NT2/D1 (cell line): ENCODE results near the gene ELMO1.

Source experiments
- DNase-seq: peaks from one replicate; pipeline ENCODE4 v3.0.0-alpha.2; 2011; ENCODE audit warnings: low read depth, low spot score
- H3K27me3 ChIP-seq: 2 replicates; pipeline ENCODE4 v1.6.0; 2011; ENCODE audit warnings: mild to moderate bottlenecking; ENCODE audit not compliant: insufficient read length, insufficient read depth
- H3K36me3 ChIP-seq: 2 replicates; pipeline ENCODE4 v1.6.1; 2011; ENCODE audit warnings: mild to moderate bottlenecking, low read length, mixed read lengths; ENCODE audit not compliant: insufficient read depth, insufficient read length
- H3K4me1 ChIP-seq: 2 replicates; pipeline ENCODE4 v1.5.1; 2011; ENCODE audit not compliant: insufficient read depth, insufficient read length
- H3K4me3 ChIP-seq: 2 replicates; pipeline ENCODE4 v1.5.1; 2011; ENCODE audit warnings: low read depth; ENCODE audit not compliant: insufficient read length
- H3K9ac ChIP-seq: 2 replicates; pipeline ENCODE4 v1.6.0; 2011; ENCODE audit warnings: low read depth; ENCODE audit not compliant: insufficient read length
- H3K9me3 ChIP-seq: 2 replicates; pipeline ENCODE4 v1.5.1; 2011; ENCODE audit warnings: mild to moderate bottlenecking, low read length; ENCODE audit not compliant: insufficient read depth
- SUZ12 ChIP-seq: IDR thresholded peaks from 2 replicates; pipeline ENCODE4 v1.6.1; 2011; ENCODE audit not compliant: insufficient read length, insufficient read depth; ENCODE audit errors: extremely low read depth
- YY1 ChIP-seq: IDR thresholded peaks from 2 replicates; pipeline ENCODE4 v1.6.1; 2011; ENCODE audit not compliant: insufficient read length, insufficient read depth
- ZNF274 ChIP-seq: IDR thresholded peaks from 2 replicates; pipeline ENCODE4 v1.6.1; 2011; ENCODE audit warnings: mild to moderate bottlenecking, low read depth, low read length

The ELMO1 gene

GRCh38 chr7:37028909-37029440 is 419.7 kb downstream of the ELMO1 start:
- Histone ChIP-seq H3K36me3 (no peaks in the 10 kb centered on the region), H3K9me3 (0 out of 2 replicates have a peak, but pooled peaks cover 13% of the 10 kb centered on the region), H3K4me3 (no peak overlapping the region), H3K4me1 (peaks cover 4% of the 10 kb centered on the region), H3K27me3 (no peaks in the 10 kb centered on the region), H3K9ac (no peak overlapping the region)
- no peak for DNase-seq
- TF ChIP-seq ZNF274 (no peak), YY1 (no peak), SUZ12 (no peak)

DNA sequence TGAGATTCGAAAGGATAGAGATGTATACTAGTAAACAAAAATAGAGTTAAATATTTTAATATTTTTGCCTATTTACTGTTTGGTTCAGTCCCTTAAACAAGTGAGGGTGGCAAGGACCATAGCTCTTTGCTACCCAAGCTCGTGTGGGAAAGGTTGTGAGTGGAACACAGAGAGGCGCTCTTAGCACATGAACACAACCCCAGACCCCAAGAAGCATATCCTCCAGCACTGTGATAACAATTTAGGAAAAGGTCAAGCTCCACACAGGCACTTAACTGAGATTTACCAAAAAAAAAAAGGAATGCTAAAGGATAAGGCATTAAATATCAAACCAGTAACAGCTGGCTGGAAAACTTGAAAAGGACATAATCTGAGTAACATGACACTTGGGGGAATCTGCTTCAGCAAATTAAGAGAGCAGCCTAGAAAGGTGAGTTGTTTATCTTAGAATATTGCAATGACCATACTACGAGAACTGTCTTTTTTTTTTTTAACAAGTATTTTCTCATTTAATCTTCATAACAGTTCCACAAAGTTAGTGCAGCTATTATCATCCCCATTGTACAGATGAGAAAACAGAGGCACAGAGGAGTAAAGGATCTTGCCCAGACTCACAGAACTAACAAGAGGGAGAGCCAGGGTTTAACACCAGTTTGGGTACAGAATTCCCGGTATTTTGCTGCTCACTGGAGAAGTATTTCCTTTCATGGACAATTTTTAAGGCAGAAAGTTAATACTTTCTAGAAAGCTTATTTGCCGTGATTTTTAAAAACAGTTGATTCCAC is 420.9 kb downstream of the ELMO1 start:
- Histone ChIP-seq H3K4me1 (no peaks in the 10 kb centered on the region), H3K36me3 (no peaks in the 10 kb centered on the region), H3K27me3 (no peaks in the 10 kb centered on the region), H3K4me3 (no peak overlapping the region), H3K9ac (no peak overlapping the region), H3K9me3 (0 out of 2 replicates have a peak, but pooled peaks cover 8% of the 10 kb centered on the region)
- TF ChIP-seq ZNF274: no peak
- no peak for TF ChIP-seq SUZ12
- no peak for TF ChIP-seq YY1
- no peak for DNase-seq

DNA sequence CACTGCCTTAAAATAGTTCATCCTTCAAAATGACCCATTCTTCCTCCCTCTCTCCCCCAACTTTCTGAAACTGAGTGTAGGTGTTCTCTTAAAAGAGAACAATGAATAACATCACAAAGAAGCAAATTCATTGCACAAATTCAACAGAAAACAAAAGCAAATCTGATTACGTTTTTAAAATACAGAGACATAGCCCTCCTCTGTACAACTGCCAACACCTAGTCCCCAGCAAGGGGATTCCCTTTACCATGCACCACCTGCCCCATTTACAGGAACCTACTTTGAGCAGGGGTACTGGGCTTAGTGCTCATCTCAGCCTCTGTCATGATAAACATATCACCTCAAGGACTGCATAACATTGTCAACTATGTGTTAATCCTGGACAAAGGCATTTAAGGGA is 421.6 kb downstream of the ELMO1 start:
- Histone ChIP-seq H3K9me3 (0 out of 2 replicates have a peak, but pooled peaks cover 8% of the 10 kb centered on the region), H3K36me3 (no peaks in the 10 kb centered on the region), H3K4me3 (no peak overlapping the region), H3K4me1 (no peaks in the 10 kb centered on the region), H3K27me3 (no peaks in the 10 kb centered on the region), H3K9ac (no peak overlapping the region)
- no peak for DNase-seq
- TF ChIP-seq YY1: no peak
- TF ChIP-seq ZNF274: no peak
- TF ChIP-seq SUZ12: no peak

- no peak for DNase-seq
These were observed 429.7 kb downstream of the ELMO1 start for GRCh38 chr7:37018954-37019353.

DNA sequence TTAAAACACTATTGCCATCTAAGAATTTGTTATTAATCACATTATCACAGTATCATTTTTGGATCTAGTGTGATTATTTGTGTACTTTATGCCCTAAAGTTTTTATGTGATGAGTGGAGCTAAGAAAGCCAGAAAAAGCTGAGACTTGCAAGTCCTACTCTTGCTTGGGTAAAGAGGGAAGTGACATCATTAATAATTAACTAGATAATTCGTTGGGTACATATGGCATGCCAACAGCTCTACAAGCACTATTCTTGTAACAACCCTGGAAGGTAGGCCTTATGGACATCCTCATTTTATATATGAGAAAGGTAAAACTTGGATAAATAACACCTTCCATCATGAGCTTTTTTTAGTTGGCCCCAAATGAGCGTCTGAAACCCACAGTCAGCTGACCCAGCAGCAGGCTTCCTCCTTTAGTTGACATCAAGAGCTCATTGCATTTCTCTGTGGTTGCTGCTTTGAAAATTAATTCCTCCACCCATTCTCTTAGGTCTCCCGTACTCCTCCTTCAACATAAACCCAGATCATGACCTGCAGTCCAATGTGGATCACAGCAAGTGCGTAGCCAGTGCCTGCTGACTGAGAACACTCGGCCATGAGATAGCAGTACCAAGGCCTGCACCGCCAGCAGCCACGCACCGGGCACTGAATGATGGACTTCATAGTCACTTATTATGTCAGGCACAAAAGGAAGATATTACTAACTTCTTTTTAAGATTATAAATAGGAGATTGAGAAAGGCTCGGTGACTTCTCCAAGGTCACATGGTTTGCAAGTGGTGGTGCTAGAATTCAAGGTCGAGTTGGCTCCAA is 432.4 kb downstream of the ELMO1 start:
- Histone ChIP-seq H3K36me3 (no peaks in the 10 kb centered on the region), H3K27me3 (no peaks in the 10 kb centered on the region), H3K9me3 (no peaks in the 10 kb centered on the region), H3K4me3 (no peak overlapping the region), H3K4me1 (no peaks in the 10 kb centered on the region), H3K9ac (no peak overlapping the region)
- no peak for TF ChIP-seq SUZ12
- TF ChIP-seq ZNF274: no peak
- TF ChIP-seq YY1: no peak
- DNase-seq: no peak

More at GRCh38 chr7:37018954-37019353, 429.7 kb downstream of the ELMO1 start:
- Histone ChIP-seq H3K4me1 (no peaks in the 10 kb centered on the region), H3K9ac (no peak overlapping the region), H3K36me3 (no peaks in the 10 kb centered on the region), H3K9me3 (no peaks in the 10 kb centered on the region), H3K27me3 (no peaks in the 10 kb centered on the region), H3K4me3 (no peak overlapping the region)
- TF ChIP-seq ZNF274 (no peak), SUZ12 (no peak), YY1 (no peak)

- Histone ChIP-seq H3K4me3 (no peak overlapping the region), H3K27me3 (no peaks in the 10 kb centered on the region), H3K9ac (no peak overlapping the region), H3K4me1 (no peaks in the 10 kb centered on the region), H3K9me3 (no peaks in the 10 kb centered on the region), H3K36me3 (no peaks in the 10 kb centered on the region)
- no peak for TF ChIP-seq ZNF274
- TF ChIP-seq YY1: no peak
- TF ChIP-seq SUZ12: no peak
- no peak for DNase-seq
These were observed 433.2 kb downstream of the ELMO1 start for GRCh38 chr7:37015353-37016034.

- TF ChIP-seq YY1: no peak
- no peak for TF ChIP-seq SUZ12
- TF ChIP-seq ZNF274: no peak
- H3K36me3 ChIP-seq: no peaks in the 10 kb centered on the region
- no peak overlapping the region for H3K9ac ChIP-seq
- no peak overlapping the region for H3K4me3 ChIP-seq
- DNase-seq: no peak
- no peaks in the 10 kb centered on the region for H3K27me3 ChIP-seq
- no peaks in the 10 kb centered on the region for H3K4me1 ChIP-seq
- H3K9me3 ChIP-seq: no peaks in the 10 kb centered on the region
These were observed 434.9 kb downstream of the ELMO1 start for GRCh38 chr7:37013771-37014170.
